IMR-90 (cell line): Measurements from ENCODE around the gene ZSCAN25. TPM values are rescaled to one million over a fixed set of nuclear protein-coding genes. Genes with fewer than 3 reads are reported as not detected.

ENCODE experiments used
- ATAC-seq: fragments of 200-7000 bp; cut with Tn5 transposase; 2 replicates; pipeline ENCODE4 v1.9.1; 2020; ENCODE audit warnings: low read depth, mild to moderate bottlenecking, moderate library complexity
- BruUV-seq: library from RNA; stranded (reverse); fragments of 400-500 nt; replicated peaks from 2 replicates; lab custom pipeline; 2021; lab: Mats Ljungman, UMichigan
- CTCF ChIA-PET: fragments of 300-600 bp; formaldehyde crosslinking; extraction: SDS; loops from one replicate; lab custom pipeline; 2021; ENCODE audit warnings: antibody characterized with exemption; lab: Yijun Ruan, JAX
- POLR2A ChIA-PET: fragments of 300-600 bp; sonication (Branson Sonifier 250); formaldehyde crosslinking; loops from one replicate; lab custom pipeline; 2022; ENCODE audit warnings: antibody characterized with exemption; ENCODE audit not compliant: unreplicated experiment; lab: Charles Lee
- DNase-seq: peaks from one replicate; pipeline ENCODE4 v3.0.0; 2013
- H2AFZ ChIP-seq: replicated peaks from 2 replicates; pipeline ENCODE3; 2013; ENCODE audit warnings: low read length, mild to moderate bottlenecking; ENCODE audit not compliant: poor library complexity
- H2AK5ac ChIP-seq: 2 replicates; pipeline ENCODE4 v1.6.1; 2013; ENCODE audit warnings: low read depth, low read length, inconsistent platforms
- H2AK9ac ChIP-seq: replicated peaks from 2 replicates; pipeline ENCODE3; 2013; ENCODE audit warnings: mild to moderate bottlenecking, low read depth, low read length, moderate library complexity; ENCODE audit not compliant: poor library complexity
- H2BK120ac ChIP-seq: 2 replicates; pipeline ENCODE4 v1.6.1; 2013; ENCODE audit warnings: low read depth, low read length, inconsistent platforms
- H2BK15ac ChIP-seq: 3 replicates; pipeline ENCODE4 v1.6.1; 2013; ENCODE audit warnings: low read depth, low read length, inconsistent platforms
- H2BK20ac ChIP-seq: 2 replicates; pipeline ENCODE4 v1.6.1; 2013; ENCODE audit warnings: low read depth, mild to moderate bottlenecking, inconsistent platforms, low read length, moderate library complexity
- H2BK5ac ChIP-seq: 2 replicates; pipeline ENCODE4 v1.6.1; 2013; ENCODE audit warnings: mild to moderate bottlenecking, low read depth, low read length, inconsistent platforms; ENCODE audit not compliant: poor library complexity, severe bottlenecking
- H3K14ac ChIP-seq: replicated peaks from 2 replicates; pipeline ENCODE4 v1.6.1; 2013; ENCODE audit warnings: low read depth, low read length, inconsistent platforms
- H3K18ac ChIP-seq: 2 replicates; pipeline ENCODE4 v1.6.1; 2013; ENCODE audit warnings: low read depth, low read length, control low read depth
- H3K23ac ChIP-seq: 2 replicates; pipeline ENCODE4 v1.6.1; 2013; ENCODE audit warnings: low read depth, low read length, inconsistent platforms
- H3K27ac ChIP-seq: 2 replicates; pipeline ENCODE4 v1.5.1; 2013; ENCODE audit warnings: mild to moderate bottlenecking, control low read depth, low read length; ENCODE audit not compliant: insufficient read depth
- H3K27me3 ChIP-seq: 2 replicates; pipeline ENCODE4 v1.6.1; 2013; ENCODE audit warnings: low read length; ENCODE audit not compliant: control insufficient read depth, insufficient read depth
- H3K36me3 ChIP-seq: 2 replicates; pipeline ENCODE4 v1.6.1; 2013; ENCODE audit warnings: low read length, mixed read lengths; ENCODE audit not compliant: control insufficient read depth, insufficient read depth
- H3K4ac ChIP-seq: 2 replicates; pipeline ENCODE4 v1.6.1; 2013; ENCODE audit warnings: low read depth, low read length, inconsistent platforms
- H3K4me1 ChIP-seq: 2 replicates; pipeline ENCODE4 v1.6.1; 2013; ENCODE audit warnings: low read length, mixed read lengths; ENCODE audit not compliant: control insufficient read depth, insufficient read depth
- H3K4me2 ChIP-seq: 2 replicates; pipeline ENCODE4 v1.6.1; 2013; ENCODE audit warnings: low read depth, mild to moderate bottlenecking, control low read depth, low read length, moderate library complexity
- H3K4me3 ChIP-seq: 2 replicates; pipeline ENCODE4 v1.5.1; 2013; ENCODE audit warnings: low read depth, mild to moderate bottlenecking, control low read depth, low read length, moderate library complexity; ENCODE audit not compliant: insufficient read depth
- H3K56ac ChIP-seq: 2 replicates; pipeline ENCODE4 v1.6.1; 2013; ENCODE audit warnings: low read length, inconsistent platforms; ENCODE audit not compliant: insufficient read depth; ENCODE audit errors: extremely low read depth
- H3K79me1 ChIP-seq, 2 experiments: 2 replicates each; pipeline ENCODE4 v1.6.1; 2013; ENCODE audit warnings: low read length in 2 of 2, inconsistent platforms in 1 of 2, low read depth in 1 of 2
- H3K9ac ChIP-seq: 2 replicates; pipeline ENCODE4 v1.6.1; 2013; ENCODE audit warnings: low read depth, low read length, control low read depth
- H3K9me1 ChIP-seq: 2 replicates; pipeline ENCODE4 v1.6.1; 2013; ENCODE audit warnings: low read length, inconsistent platforms; ENCODE audit not compliant: insufficient read depth
- H3K9me3 ChIP-seq: 2 replicates; pipeline ENCODE4 v1.6.1; 2013; ENCODE audit warnings: low read length; ENCODE audit not compliant: control insufficient read depth, insufficient read depth
- H4K20me1 ChIP-seq: 2 replicates; pipeline ENCODE4 v1.6.1; 2013; ENCODE audit warnings: low read length, inconsistent platforms; ENCODE audit not compliant: insufficient read depth
- H4K5ac ChIP-seq: 2 replicates; pipeline ENCODE4 v1.6.1; 2013; ENCODE audit warnings: mild to moderate bottlenecking, low read depth, low read length, control low read depth
- H4K8ac ChIP-seq, 2 experiments: 2 replicates each; pipeline ENCODE4 v1.6.1; 2013; ENCODE audit warnings: low read depth in 2 of 2, low read length in 2 of 2, control low read depth in 1 of 2, inconsistent platforms in 1 of 2
- H4K91ac ChIP-seq: 2 replicates; pipeline ENCODE4 v1.6.1; 2013; ENCODE audit warnings: low read depth, low read length, inconsistent platforms; ENCODE audit not compliant: insufficient read depth
- BHLHE40 ChIP-seq: fragments of 150-350 bp; IDR thresholded peaks from 2 replicates; pipeline ENCODE4 v1.6.1; 2016; ENCODE audit warnings: mild to moderate bottlenecking, low read depth, low read length
- CEBPB ChIP-seq: IDR thresholded peaks from 2 replicates; pipeline ENCODE4 v1.6.1; 2012; ENCODE audit warnings: low read depth, low read length, improper control_type of control experiment
- CHD1 ChIP-seq: IDR thresholded peaks from 2 replicates; pipeline ENCODE4 v1.6.1; 2012; ENCODE audit warnings: low read depth, low read length, improper control_type of control experiment
- FOS ChIP-seq: fragments of 150-350 bp; IDR thresholded peaks from 2 replicates; pipeline ENCODE4 v1.6.1; 2016; ENCODE audit warnings: low read depth, low read length
- MAFK ChIP-seq: IDR thresholded peaks from 2 replicates; pipeline ENCODE4 v1.6.1; 2012; ENCODE audit warnings: low read depth, low read length, improper control_type of control experiment
- NFE2L2 ChIP-seq: fragments of 150-350 bp; IDR thresholded peaks from 2 replicates; pipeline ENCODE4 v1.6.1; 2016; ENCODE audit warnings: low read depth, mild to moderate bottlenecking, low read length
- RCOR1 ChIP-seq: IDR thresholded peaks from 2 replicates; pipeline ENCODE4 v1.6.1; 2012; ENCODE audit warnings: mild to moderate bottlenecking, low read length, improper control_type of control experiment; ENCODE audit not compliant: insufficient replicate concordance
- RFX5 ChIP-seq: IDR thresholded peaks from 2 replicates; pipeline ENCODE4 v1.8.0; 2012; ENCODE audit warnings: low read depth, mild to moderate bottlenecking, low read length, moderate library complexity
- SMC3 ChIP-seq: fragments of 150-350 bp; IDR thresholded peaks from 2 replicates; pipeline ENCODE4 v1.6.1; 2016; ENCODE audit warnings: low read depth, mild to moderate bottlenecking, antibody characterized with exemption, low read length, moderate library complexity
- WGBS, 2 experiments: methylation state at CpG; one replicate each; pipeline versions ENCODE4 v1.1.5 to v1.1.7; 2013; ENCODE audit warnings: missing lambda C conversion rate in 2 of 2; ENCODE audit not compliant: insufficient read length in 1 of 2; ENCODE audit errors: extremely low coverage in 2 of 2; 5-methylcytosine and 5-hydroxymethylcytosine counted together
- dilution Hi-C: fragments of 300-500 bp; cut with HindIII; formaldehyde crosslinking; loops from one replicate; pipeline ENCODE4 v1.14.3; 2018; ENCODE audit warnings: low sequenced_read_pairs; ENCODE audit not compliant: unreplicated experiment
- in situ Hi-C: fragments of 300-500 bp; cut with MboI; formaldehyde crosslinking; loops from 3 replicates; pipeline ENCODE4 v1.14.3; 2019; ENCODE audit warnings: low sequenced_read_pairs, inconsistent platforms, mixed read lengths
- intact Hi-C: fragments of 100-400 bp; cut with micrococcal nuclease; formaldehyde crosslinking; loops from 2 replicates; pipeline ENCODE4 v1.10.0; 2022
- polyA plus RNA-seq, 3 experiments: library from polyadenylated mRNA; depleted of rRNA; stranded (reverse); fragments of >200 nt; gene quantifications; 2 replicates each; pipeline ENCODE4 v1.2.3, GENCODE V29; 2012; ENCODE audit warnings: low replicate concordance in 1 of 3
- total RNA-seq: library from RNA; depleted of rRNA; stranded (reverse); fragments of >200 nt; gene quantifications from 2 replicates; pipeline ENCODE4 v1.2.3, GENCODE V29; 2012

Gene ZSCAN25
- total and polyA plus RNA-seq, 2 of the 4 experiments (the other 2 are of a cell fraction) = 6.2 to 9.0 TPM

DNA sequence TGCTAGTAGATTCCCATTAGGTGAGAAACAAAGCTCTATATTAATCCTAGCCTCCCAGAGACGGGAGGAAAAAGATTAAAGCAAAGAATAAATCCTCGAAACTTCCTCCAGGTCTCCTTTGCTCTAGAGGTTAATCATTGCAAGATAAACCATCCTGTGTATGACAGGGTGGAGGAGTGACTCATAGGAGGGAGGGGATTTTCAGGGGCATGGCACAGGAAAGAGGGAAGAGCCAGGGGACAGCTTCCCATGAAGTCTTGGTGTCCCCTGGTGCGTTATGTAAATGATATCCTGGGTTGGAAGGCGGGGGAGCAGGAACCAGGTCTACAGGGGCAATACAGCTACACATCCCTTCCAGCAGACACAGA is 62.3 kb downstream of the ZSCAN25 start:
- ATAC-seq = peak; percentile 48; the same call in 1 of the 2 replicates
- DNase-seq = peak; percentile 22
- Histone ChIP-seq H4K8ac (no peak overlapping the region), H2AK9ac (no peak overlapping the region), H3K9me3 (no peaks in the 10 kb centered on the region), H2AK5ac (no peak overlapping the region), H3K4me2 (no peak overlapping the region), H4K91ac (no peak overlapping the region), H3K18ac (no peak overlapping the region), H2BK5ac (no peak overlapping the region), H3K9me1 (no peaks in the 10 kb centered on the region; the same call in 1 of the 2 replicates), H4K5ac (no peak overlapping the region), H3K27ac (no peak overlapping the region), H3K4ac (no peak overlapping the region), H3K79me1 (no peaks in the 10 kb centered on the region), H3K9ac (no peak overlapping the region), H4K20me1 (no peaks in the 10 kb centered on the region), H2BK15ac (no peak overlapping the region), H3K4me1 (no peaks in the 10 kb centered on the region), H3K23ac (no peak overlapping the region), H2BK120ac (no peak overlapping the region), H3K56ac (no peak overlapping the region), H3K4me3 (no peak overlapping the region), H3K36me3 (no peaks in the 10 kb centered on the region), H3K27me3 (no peaks in the 10 kb centered on the region; the same call in 1 of the 2 replicates), H2BK20ac (no peak overlapping the region), H3K14ac (no peak overlapping the region), H2AFZ (no peak overlapping the region)
- dilution Hi-C loops = no loop called here
- TF ChIP-seq BHLHE40 (no peak), MAFK (no peak), NFE2L2 (no peak), RCOR1 (no peak), RFX5 (no peak), CHD1 (no peak), CEBPB (no peak), FOS (no peak), SMC3 (no peak)
- CTCF ChIA-PET = no interaction called here
- in situ Hi-C loops = no loop called here
- BruUV-seq = no TSS peak
- intact Hi-C loops = no loop called here
- POLR2A ChIA-PET = no interaction called here
- WGBS, 2 experiments = no CpG with 5 or more reads among the region's 4 CpGs
